Choroid plexus epithelial cell (primary cell): ENCODE data around the gene APBB2.

ENCODE experiments used
- DNase-seq: peaks from one replicate; pipeline ENCODE4 v3.0.0-alpha.2; 2010; ENCODE audit warnings: low read depth
- H3K4me3 ChIP-seq: 2 replicates; pipeline ENCODE4 v1.5.1; 2011; ENCODE audit warnings: low read depth, mild to moderate bottlenecking, control low read depth, low read length, moderate library complexity
- CTCF ChIP-seq: conservative IDR thresholded peaks from 2 replicates; pipeline ENCODE4 v1.5.1; 2011; ENCODE audit warnings: low read depth, mild to moderate bottlenecking, control low read depth, inconsistent platforms, low read length, moderate library complexity

Gene APBB2

GRCh38 chr4:41146716-41147506, 67.4 kb downstream of the APBB2 start:
- no peak for DNase-seq
- TF ChIP-seq CTCF = no peak
- no peak overlapping the region for H3K4me3 ChIP-seq

GRCh38 chr4:41146196-41146595, 68.1 kb downstream of the APBB2 start:
- no peak for TF ChIP-seq CTCF
- DNase-seq = no peak
- no peak overlapping the region for H3K4me3 ChIP-seq

- no peak for TF ChIP-seq CTCF
- no peak overlapping the region for H3K4me3 ChIP-seq
- peak; percentile 42 for DNase-seq
These were observed 68.7 kb downstream of the APBB2 start for GRCh38 chr4:41145571-41146078.

- H3K4me3 ChIP-seq = no peak overlapping the region
- TF ChIP-seq CTCF = no peak
- DNase-seq = peak; percentile 45
These were observed 69.5 kb downstream of the APBB2 start for GRCh38 chr4:41144812-41145211.

GRCh38 chr4:41144040-41144379, 70.3 kb downstream of the APBB2 start:
- TF ChIP-seq CTCF = no peak
- H3K4me3 ChIP-seq = no peak overlapping the region
- DNase-seq = no peak

GRCh38 chr4:41143311-41144039, 70.9 kb downstream of the APBB2 start:
- peak overlapping the region; percentile 12 for H3K4me3 ChIP-seq
- peak; percentile 97 for DNase-seq
- TF ChIP-seq CTCF = no peak
